GF-D8 (cell line): ENCODE measurements around the gene CHRNE.

Experiments
- DNase-seq: peaks from one replicate; lab custom pipeline; 2025; lab: John Stamatoyannopoulos, UW

Gene CHRNE

DNA sequence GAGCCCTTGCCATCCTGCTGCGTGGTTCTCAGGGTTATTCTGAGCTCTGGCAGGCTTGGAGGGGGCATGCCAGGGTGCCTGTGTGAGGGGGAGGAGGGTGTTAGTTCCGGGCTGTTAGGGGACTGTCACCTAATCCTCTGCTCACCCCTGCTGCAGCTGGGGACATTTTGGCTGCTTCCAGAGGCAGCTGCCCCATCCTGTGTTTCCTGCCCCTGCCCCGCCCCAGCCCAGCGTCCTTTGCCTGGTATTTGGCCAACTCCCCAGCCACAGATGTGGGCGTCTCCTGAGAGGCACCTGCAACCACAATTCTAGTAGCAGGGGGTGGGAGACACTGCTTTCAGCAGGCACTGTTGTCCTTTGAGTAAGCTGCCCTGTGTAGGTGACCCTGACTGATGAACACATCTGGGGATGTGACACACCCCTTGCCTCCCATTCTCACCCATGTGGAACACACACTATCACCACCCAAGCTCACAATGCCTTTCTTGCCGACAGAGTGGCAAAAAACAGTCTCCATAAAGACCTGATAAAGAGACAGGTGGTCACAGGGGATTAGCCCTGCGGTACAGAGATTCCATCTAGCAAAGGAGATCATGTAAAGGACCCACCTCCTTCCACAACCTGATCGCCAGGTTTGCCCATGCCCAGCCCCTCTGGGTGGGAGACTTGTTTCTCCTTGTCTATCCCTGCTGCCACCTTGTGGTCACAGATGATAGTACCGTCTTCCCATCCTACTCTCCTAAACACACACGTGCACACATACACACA lies at the start of gene CHRNE:
Gene CHRNE (minus strand): TSS at position 48 of the 768 bp plus-strand sequence. CDS start 35 bp downstream, at position 13.
- peak; percentile 8 for DNase-seq

DNA sequence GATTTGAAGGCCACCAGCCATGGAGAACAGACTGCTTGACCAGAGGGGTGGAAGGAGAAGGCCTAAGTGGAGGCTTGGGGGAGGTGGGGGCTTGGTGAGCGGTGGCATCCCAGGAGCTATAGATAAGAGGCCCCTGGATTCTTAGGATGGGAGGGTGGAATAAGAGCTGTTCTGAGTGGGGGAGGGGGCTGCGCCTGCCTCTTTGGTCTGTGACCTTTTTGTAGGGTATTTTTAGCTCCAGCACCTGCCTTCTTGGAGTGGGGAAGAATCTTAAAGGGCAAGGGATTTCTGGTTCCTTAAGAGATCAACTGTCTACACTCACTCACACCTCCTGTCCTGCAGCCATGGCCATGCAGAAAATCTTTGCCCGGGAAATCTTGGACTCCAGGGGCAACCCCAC lies 48.6 kb upstream of the CHRNE start:
- no peak for DNase-seq

DNA sequence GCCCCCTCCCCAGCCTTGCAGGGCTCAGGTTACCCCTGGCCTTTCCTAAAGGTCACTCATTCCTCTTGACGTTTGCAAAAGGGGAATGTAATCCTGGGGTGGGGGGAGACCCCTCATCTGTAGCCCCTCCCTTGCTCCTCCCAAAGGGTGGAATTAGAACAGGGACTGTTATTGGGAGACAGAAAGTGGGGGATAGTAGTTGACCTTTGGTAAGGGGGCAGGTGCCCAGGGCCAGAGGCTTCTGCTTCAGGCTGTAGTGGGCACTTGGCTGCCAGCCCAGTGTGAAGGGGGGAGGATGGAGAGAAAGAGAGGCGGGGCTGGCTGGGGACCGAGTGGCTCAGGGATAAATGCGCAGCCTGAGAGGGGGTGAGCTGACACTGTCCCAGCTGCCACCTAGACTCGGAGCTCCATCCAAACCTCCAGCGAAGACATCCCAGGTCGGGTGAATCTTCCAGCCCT lies 47.9 kb upstream of the CHRNE start, which contains the start of gene ENO3:
Gene ENO3 (plus strand): TSS at position 374 of the 459 bp plus-strand sequence. CDS start 711 bp downstream, outside the sequence.
- no peak for DNase-seq

GRCh38 chr17:4950075-4950745 lies 47.3 kb upstream of the CHRNE start:
- no peak for DNase-seq

GRCh38 chr17:4949321-4950074 lies 46.6 kb upstream of the CHRNE start:
- DNase-seq = peak; percentile 39

DNA sequence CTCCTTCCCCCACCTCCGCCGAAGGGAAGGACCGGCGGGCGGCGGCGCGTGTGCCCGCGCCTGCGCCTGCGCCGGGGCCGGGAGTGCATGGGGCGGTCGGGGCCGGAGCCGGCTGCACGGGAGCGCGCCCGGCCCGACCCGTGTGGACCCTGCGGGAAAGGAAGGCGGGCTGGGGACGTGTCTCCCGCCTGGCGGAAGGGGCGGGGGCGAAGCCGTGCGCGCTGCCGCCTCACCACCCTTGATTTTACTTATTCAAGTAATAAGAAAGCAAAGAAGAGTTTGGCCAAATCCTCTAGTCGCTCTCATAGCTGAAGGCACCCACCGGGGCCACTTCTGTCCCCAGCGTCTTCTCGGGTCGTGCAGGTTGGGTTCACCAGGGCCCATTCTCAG lies 46.0 kb upstream of the CHRNE start:
- peak; percentile 69 for DNase-seq

- peak; percentile 69 for DNase-seq
These were observed 45.5 kb upstream of the CHRNE start, which contains the start of gene PFN1 for GRCh38 chr17:4948166-4948930. TSS of gene PFN1 (minus strand) at chr17:4948530. CDS start at chr17:4948394, 136 bp downstream.

DNA sequence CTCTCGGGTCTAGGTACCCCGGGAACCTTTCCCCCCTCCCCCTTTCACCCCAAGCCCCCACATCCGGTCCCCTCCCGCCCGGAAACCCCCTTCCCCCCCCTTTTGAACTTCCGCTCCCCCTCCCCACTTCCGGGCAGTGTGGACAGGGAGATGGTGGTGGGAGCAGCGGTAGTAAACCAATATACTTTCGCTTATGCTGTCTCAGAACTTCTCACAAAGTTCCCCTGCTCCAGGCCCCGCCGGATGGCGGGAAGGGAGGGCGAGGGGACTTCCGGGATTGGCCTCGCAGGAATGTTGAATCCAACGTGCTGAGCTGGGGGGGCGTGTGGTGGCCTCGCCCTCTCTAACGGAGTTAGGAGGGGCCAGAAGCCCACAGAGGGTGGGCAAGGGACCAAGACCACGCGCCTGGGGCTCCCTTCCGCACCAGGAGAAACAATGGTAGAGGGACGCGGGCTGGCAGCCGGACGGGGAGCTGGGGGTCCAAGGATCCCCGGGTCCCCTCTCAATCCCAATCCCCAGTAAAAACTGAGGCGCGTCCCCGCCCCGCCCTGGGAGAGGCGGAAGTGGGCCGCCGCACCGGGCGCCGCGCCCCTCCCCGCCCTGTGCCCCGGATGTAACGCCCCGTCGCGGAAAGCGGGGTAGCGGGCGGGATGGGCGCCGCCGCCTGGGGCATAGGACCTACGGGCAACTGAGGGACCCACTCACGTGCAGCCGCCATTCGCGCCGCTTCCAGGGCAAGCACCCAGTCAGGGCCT lies 44.7 kb upstream of the CHRNE start:
- peak; percentile 28 for DNase-seq

DNA sequence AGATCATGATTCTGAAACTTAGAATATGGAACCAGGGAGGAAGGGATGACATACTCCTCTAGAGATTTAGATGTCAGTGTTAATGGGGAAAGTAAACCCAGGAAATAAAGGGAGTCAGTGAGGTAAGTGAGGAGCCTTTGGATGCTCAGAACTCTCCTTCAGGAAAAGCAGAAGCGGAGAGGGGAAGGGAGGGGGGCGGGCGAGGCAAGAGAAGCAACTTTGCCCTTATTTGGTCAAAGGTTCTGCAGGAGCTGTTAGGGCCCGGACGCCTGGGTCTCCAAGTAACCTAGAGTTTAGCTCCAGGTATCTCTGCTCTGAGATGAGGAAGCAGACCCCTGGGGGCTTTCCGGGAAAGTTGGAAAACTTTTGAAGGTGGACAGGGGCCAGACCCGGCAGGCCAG lies 44.1 kb upstream of the CHRNE start:
- DNase-seq = peak; percentile 45

- no peak for DNase-seq
These were observed 43.5 kb upstream of the CHRNE start for GRCh38 chr17:4946312-4946976.

DNA sequence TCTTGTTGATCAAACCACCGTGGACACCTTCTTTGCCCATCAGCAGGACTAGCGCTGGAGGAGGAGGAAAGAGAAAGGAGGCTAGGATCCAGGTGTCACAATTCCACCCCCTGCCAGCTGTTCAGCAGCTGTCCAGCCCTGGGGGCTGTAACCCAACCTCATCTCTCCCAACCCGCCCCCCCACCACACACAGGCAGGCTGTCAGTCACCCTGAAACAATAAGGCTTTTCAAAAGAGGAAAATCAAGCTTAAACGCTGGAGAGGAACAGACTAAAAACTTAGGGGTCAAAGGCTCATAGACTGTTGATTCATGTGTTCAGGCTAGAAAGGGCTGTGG lies 43.0 kb upstream of the CHRNE start:
- DNase-seq = no peak

GRCh38 chr17:4945176-4945943 lies 42.5 kb upstream of the CHRNE start:
- DNase-seq = no peak

GRCh38 chr17:4944554-4945175 lies 41.8 kb upstream of the CHRNE start:
- DNase-seq = no peak

DNA sequence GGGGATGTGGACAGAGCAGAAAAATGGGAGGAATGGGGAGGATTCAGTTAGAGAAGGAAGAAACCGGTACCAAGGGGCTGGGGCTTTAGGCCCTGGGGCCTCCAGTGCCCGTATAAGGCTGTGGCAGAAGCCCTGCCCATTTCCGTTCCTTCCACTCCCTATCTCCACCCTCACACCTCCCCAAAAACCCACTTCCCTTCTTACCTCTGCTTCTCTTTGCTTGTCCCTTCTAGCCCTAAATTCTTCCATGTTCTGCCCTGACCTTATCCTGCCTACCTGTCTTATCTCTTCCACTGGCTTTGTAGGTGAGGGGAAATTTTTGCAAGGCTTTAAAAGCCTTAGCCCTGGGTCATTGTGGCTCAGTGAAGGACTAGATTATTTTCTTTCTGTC lies 41.3 kb upstream of the CHRNE start:
- DNase-seq = peak; percentile 19

GRCh38 chr17:4942760-4943508 lies 40.0 kb upstream of the CHRNE start:
- no peak for DNase-seq

DNA sequence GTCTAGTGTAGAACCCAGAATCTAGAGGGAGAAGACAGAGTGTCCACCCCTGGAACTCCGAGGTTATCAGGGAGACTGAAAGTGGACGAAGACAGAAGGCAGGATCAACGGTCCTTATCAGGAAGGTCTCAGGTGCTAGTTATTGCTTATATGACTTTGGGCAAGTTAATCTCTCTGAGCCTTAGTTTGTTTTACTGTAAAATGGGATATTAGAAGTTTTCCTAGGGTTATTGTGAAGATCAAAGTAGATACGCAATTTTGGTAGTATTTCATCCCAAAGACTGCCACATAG lies 38.4 kb upstream of the CHRNE start:
- DNase-seq = no peak

- peak; percentile 1 for DNase-seq
These were observed 37.8 kb upstream of the CHRNE start for GRCh38 chr17:4940555-4941318.
